Coronary artery (tissue), 2 donors: Measurements from ENCODE around the gene NPHP4.

Experiments
- DNase-seq: peaks from one replicate; pipeline ENCODE4 v3.0.0-alpha.2; 2017; ENCODE audit warnings: low spot score
- H3K27ac ChIP-seq, 2 donors: fragments of 200-600 bp; sonication (generic); one replicate each; pipeline ENCODE4 v1.5.1; 2016 to 2019
- H3K4me3 ChIP-seq: fragments of 200-600 bp; sonication (generic); 2 replicates; pipeline ENCODE4 v1.5.1; 2016; ENCODE audit warnings: mild to moderate bottlenecking, moderate library complexity
- TF ChIP-seq, protein P1 (sequence below): fragments of 200-600 bp; sonication (generic); IDR thresholded peaks from one replicate; pipeline ENCODE4 v1.5.1; 2019; ENCODE audit warnings: antibody characterized with exemption

The NPHP4 gene

DNA sequence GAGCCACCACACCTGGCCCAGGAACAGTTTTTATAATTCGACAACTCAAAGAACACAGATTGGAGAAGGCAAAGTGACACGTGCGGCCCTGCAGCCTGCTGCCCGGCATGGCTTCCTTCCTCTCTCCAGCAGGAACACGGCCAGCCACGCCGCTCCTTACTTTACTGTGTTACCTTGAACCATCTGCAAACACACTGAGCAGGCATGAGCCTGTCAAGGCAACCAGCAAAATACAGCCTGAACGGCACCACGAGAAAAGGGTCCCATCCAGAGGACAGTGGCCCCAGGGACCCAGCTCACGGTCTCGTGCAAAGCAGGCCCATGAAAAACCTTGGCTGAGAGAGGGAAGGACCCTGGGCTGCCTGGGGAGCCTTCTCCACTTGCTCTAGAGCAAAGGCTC is 38.8 kb downstream of the NPHP4 start:
- TF ChIP-seq, protein P1, sequence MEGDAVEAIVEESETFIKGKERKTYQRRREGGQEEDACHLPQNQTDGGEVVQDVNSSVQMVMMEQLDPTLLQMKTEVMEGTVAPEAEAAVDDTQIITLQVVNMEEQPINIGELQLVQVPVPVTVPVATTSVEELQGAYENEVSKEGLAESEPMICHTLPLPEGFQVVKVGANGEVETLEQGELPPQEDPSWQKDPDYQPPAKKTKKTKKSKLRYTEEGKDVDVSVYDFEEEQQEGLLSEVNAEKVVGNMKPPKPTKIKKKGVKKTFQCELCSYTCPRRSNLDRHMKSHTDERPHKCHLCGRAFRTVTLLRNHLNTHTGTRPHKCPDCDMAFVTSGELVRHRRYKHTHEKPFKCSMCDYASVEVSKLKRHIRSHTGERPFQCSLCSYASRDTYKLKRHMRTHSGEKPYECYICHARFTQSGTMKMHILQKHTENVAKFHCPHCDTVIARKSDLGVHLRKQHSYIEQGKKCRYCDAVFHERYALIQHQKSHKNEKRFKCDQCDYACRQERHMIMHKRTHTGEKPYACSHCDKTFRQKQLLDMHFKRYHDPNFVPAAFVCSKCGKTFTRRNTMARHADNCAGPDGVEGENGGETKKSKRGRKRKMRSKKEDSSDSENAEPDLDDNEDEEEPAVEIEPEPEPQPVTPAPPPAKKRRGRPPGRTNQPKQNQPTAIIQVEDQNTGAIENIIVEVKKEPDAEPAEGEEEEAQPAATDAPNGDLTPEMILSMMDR = no peak
- peak; percentile 66 for DNase-seq
- H3K27ac ChIP-seq = no peak overlapping the region

DNA sequence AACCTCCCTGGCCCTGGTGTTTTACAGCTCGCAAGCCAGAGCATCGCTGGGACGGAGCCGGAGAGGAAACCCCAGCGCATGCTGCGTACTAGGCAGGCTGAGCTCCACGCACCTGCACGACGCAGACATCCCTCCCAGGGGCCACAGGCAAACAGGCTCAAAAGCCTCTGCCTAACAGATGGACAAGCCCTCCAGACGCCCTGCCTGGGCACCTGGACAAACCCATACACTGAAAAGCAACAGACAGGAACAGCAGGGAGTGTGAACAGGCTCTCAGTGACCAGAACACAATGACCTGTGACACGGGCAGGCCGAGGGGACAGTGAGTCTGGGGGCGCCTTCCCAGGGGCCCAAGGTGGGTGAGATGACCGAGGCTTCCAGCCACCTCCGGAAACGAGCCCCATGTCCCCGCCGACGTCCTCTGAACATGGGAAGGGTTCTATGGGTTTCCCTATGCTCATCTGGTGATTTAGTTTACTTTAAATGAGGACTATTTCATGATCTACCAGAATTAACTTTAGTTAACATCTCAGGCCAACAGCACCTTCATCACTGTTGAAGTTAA is 40.3 kb downstream of the NPHP4 start:
- peak; percentile 31 for DNase-seq
- Histone ChIP-seq H3K4me3 (no peak overlapping the region), H3K27ac (no peak overlapping the region)
- TF ChIP-seq, protein P1 = no peak

More for the DNA sequence above, 38.8 kb downstream of the NPHP4 start:
- H3K4me3 ChIP-seq = no peak overlapping the region

- Histone ChIP-seq H3K27ac (no peak overlapping the region), H3K4me3 (no peak overlapping the region)
- peak; percentile 17 for DNase-seq
- TF ChIP-seq, protein P1 = no peak
Observed at GRCh38 chr1:5950994-5951785, 41.0 kb downstream of the NPHP4 start.

- peak; percentile 38 for DNase-seq
- TF ChIP-seq, protein P1 = no peak
- Histone ChIP-seq H3K27ac (no peak overlapping the region), H3K4me3 (no peak overlapping the region)
Observed at GRCh38 chr1:5950201-5950895, 41.9 kb downstream of the NPHP4 start.

DNA sequence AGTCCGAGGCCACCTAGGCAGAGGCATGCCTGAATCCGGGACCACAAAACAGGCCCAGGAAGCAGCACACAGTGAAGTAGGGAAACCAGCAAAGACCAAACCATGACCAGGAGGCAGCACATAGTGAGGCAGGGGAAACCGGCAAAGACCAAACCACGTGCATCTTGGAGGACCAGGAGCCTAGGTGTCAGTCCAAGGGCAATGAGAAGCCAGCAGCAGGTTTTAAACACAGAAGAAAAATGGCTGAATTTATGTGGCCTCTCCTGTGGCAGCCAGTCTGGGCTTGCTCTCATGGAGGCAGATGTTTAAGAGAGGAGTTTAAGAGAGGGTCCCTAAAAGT is 42.5 kb downstream of the NPHP4 start:
- H3K27ac ChIP-seq = no peak overlapping the region
- TF ChIP-seq, protein P1 = no peak
- DNase-seq = peak; percentile 35
- H3K4me3 ChIP-seq = no peak overlapping the region

GRCh38 chr1:5949085-5949760 is 43.0 kb downstream of the NPHP4 start:
- Histone ChIP-seq H3K27ac (no peak overlapping the region), H3K4me3 (no peak overlapping the region)
- DNase-seq = peak; percentile 41
- TF ChIP-seq, protein P1 = no peak
